Duodenal mucosa (tissue), 2 donors: ENCODE results near the gene INO80D.

Experiments used
- H3K27ac ChIP-seq: one replicate; pipeline ENCODE4 v1.7.0; 2013; ENCODE audit warnings: low read depth, low read length
- H3K27me3 ChIP-seq, 2 donors: one replicate each; pipeline ENCODE4 v1.7.0; 2013; ENCODE audit warnings: low read length in 2 of 2, control low read depth in 1 of 2; ENCODE audit not compliant: insufficient read depth in 2 of 2, control insufficient read depth in 1 of 2
- H3K36me3 ChIP-seq, 2 donors: one replicate each; pipeline ENCODE4 v1.7.0; 2013; ENCODE audit warnings: low read length in 2 of 2, control low read depth in 1 of 2; ENCODE audit not compliant: insufficient read depth in 2 of 2, control insufficient read depth in 1 of 2
- H3K4me1 ChIP-seq, 2 donors: one replicate each; pipeline ENCODE4 v1.7.0; 2013; ENCODE audit warnings: low read length in 2 of 2, control low read depth in 1 of 2; ENCODE audit not compliant: insufficient read depth in 2 of 2, control insufficient read depth in 1 of 2
- H3K4me3 ChIP-seq, 2 donors: one replicate each; pipeline ENCODE4 v1.7.0; 2013; ENCODE audit warnings: low read length in 2 of 2, low read depth in 1 of 2
- H3K9ac ChIP-seq, 2 donors: one replicate each; pipeline ENCODE4 v1.7.0; 2013; ENCODE audit warnings: low read length in 2 of 2, low read depth in 1 of 2
- H3K9me3 ChIP-seq, 2 donors: one replicate each; pipeline ENCODE4 v1.7.0; 2013; ENCODE audit warnings: low read length in 2 of 2, control low read depth in 1 of 2; ENCODE audit not compliant: control insufficient read depth in 1 of 2

INO80D gene

DNA sequence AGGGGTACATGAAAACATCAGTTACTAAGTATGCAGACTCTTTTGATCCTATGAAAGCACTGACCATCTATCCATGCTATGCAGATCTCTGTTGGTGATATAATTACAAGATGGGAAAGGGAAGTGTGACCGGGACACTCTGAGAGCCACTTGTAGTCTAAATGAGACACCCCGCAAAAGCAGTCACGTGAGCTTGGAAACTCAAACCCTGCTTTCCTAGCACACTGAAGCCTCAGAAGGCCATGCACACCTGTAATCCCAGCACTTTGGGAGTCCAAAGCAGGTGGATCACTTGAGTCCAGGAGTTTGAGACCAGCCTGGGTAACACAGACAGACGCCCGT is 137.5 kb downstream of the INO80D start:
- no peak overlapping the region for H3K9ac ChIP-seq
- H3K27me3 ChIP-seq: no peaks in the 10 kb centered on the region
- H3K4me1 ChIP-seq: peaks cover 4 to 12% of the 10 kb centered on the region in 2 donors
- no peak overlapping the region for H3K27ac ChIP-seq
- H3K9me3 ChIP-seq: peaks cover 0 to 6% of the 10 kb centered on the region in 2 donors
- H3K4me3 ChIP-seq: no peak overlapping the region
- H3K36me3 ChIP-seq: no peaks in the 10 kb centered on the region

DNA sequence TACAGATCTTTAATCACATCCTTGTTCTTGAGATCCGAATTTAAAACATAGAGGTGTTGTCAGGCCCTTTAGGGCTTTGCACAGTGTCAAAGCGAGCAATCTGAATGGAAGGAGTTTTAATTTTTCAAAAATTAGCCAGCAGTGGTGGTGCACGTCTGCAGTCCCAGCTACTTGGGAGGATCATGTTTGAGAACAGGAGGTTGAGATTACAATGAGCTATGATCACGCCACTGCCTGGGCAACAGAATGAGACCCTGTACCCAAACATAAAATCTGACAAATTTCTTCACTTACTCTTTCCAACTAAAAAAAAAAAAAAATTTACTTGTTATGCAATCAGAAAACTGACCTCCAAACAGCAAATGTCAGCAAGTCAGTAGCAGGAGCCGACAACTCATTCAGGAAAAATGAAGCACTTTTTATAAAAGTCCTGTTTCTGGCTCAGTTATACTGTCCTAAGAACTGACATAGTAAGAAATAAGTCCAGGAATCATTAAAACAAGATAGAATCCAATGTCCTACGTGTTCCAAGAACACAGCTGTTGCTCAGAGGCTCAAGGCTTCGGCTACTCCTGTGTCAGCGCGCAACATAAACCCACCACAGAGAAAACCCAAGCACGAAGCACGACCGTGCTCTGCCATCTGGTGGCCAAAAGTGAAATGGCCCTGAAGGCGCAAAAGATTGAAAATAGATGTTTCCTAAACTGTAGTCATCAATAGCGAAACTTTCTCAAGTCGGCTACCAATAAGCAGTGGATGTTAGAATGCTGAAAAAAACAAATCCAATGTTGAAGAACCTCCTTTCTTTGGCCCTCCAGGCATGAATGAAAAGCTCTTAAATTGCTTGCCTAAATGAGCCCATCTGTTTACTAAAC is 138.1 kb downstream of the INO80D start:
- Histone ChIP-seq H3K9me3 (peaks cover 0 to 6% of the 10 kb centered on the region in 2 donors), H3K27me3 (no peaks in the 10 kb centered on the region), H3K4me1 (peaks cover 4 to 12% of the 10 kb centered on the region in 2 donors), H3K9ac (peak overlapping the region in 1 of 2 donors; percentile 21), H3K36me3 (no peaks in the 10 kb centered on the region), H3K27ac (no peak overlapping the region), H3K4me3 (no peak overlapping the region)

DNA sequence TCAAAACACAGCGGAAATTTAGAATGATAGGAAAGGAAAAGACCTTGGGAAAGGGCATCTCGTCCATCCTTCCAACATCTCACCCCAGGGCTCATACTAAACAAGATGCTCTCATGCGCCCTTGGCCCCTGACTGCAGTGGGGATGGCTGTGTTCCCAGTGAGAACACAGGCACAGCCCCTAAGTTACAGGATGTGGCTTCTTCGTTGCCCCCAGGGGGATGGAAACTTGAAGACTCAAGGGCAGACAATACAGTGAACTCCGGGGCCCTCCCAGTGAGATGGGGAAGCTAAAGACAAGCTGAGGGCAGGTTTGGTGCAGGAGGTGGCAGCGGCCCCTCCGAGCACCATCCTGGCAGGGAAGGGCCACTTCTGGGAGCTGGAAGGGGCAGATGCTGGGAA is 139.7 kb downstream of the INO80D start:
- peaks cover 0 to 3% of the 10 kb centered on the region in 2 donors for H3K9me3 ChIP-seq
- no peak overlapping the region for H3K4me3 ChIP-seq
- H3K27ac ChIP-seq: no peak overlapping the region
- H3K36me3 ChIP-seq: no peaks in the 10 kb centered on the region
- H3K4me1 ChIP-seq: peaks cover 4 to 12% of the 10 kb centered on the region in 2 donors
- no peak overlapping the region for H3K9ac ChIP-seq
- H3K27me3 ChIP-seq: no peaks in the 10 kb centered on the region
